Chondrocyte (in vitro differentiated cells): ENCODE data around the gene TGFBR3. TPM values are rescaled to one million over a fixed set of nuclear protein-coding genes. Genes with fewer than 3 reads are reported as not detected.

Source experiments
- DNase-seq: peaks from one replicate; pipeline ENCODE4 v3.0.0; 2021; ENCODE audit warnings: mixed read lengths, low spot score
- H3K27ac Mint-ChIP-seq: one replicate; pipeline ENCODE4 v1.8.0; 2021; ENCODE audit warnings: mild to moderate bottlenecking, moderate library complexity, mixed read lengths; ENCODE audit not compliant: unreplicated experiment
- H3K27me3 Mint-ChIP-seq: 2 replicates; pipeline ENCODE4 v1.8.0; 2021; ENCODE audit warnings: low read depth, mixed read lengths
- H3K36me3 Mint-ChIP-seq: 2 replicates; pipeline ENCODE4 v1.8.0; 2021; ENCODE audit warnings: low read depth, mixed read lengths
- H3K4me1 Mint-ChIP-seq: 2 replicates; pipeline ENCODE4 v1.8.0; 2021; ENCODE audit warnings: low read depth, mild to moderate bottlenecking, mixed read lengths
- H3K4me3 Mint-ChIP-seq: one replicate; pipeline ENCODE4 v1.8.0; 2021; ENCODE audit warnings: mild to moderate bottlenecking, moderate library complexity, mixed read lengths; ENCODE audit not compliant: unreplicated experiment
- H3K9me3 Mint-ChIP-seq: 2 replicates; pipeline ENCODE4 v1.8.0; 2021; ENCODE audit warnings: low read depth, mixed read lengths
- CTCF ChIP-seq: fragments of 200-600 bp; sonication (generic); IDR thresholded peaks from 2 replicates; pipeline ENCODE4 v1.5.0; 2021; ENCODE audit warnings: antibody characterized with exemption, mild to moderate bottlenecking, moderate library complexity
- total RNA-seq: library from RNA; stranded (reverse); gene quantifications from 3 replicates; pipeline ENCODE4 v1.2.1, GENCODE V29; 2021

TGFBR3 gene
- total RNA-seq, 1 donor from 2014 or later: 1.4 TPM

GRCh38 chr1:91821126-91821868 is 64.7 kb downstream of the TGFBR3 start:
- H3K36me3 Mint-ChIP-seq: peaks cover 1% of the 10 kb centered on the region
- no peaks in the 10 kb centered on the region for H3K27me3 Mint-ChIP-seq
- H3K9me3 Mint-ChIP-seq: no peaks in the 10 kb centered on the region
- no peak overlapping the region for H3K4me3 Mint-ChIP-seq
- no peak for TF ChIP-seq CTCF
- no peak for DNase-seq
- H3K27ac Mint-ChIP-seq: no peak overlapping the region
- H3K4me1 Mint-ChIP-seq: peaks cover 18% of the 10 kb centered on the region

GRCh38 chr1:91819038-91819788 is 66.7 kb downstream of the TGFBR3 start:
- peaks cover 18% of the 10 kb centered on the region for H3K4me1 Mint-ChIP-seq
- TF ChIP-seq CTCF: no peak
- DNase-seq: no peak
- H3K9me3 Mint-ChIP-seq: no peaks in the 10 kb centered on the region
- H3K36me3 Mint-ChIP-seq: no peaks in the 10 kb centered on the region
- no peak overlapping the region for H3K27ac Mint-ChIP-seq
- H3K4me3 Mint-ChIP-seq: no peak overlapping the region
- no peaks in the 10 kb centered on the region for H3K27me3 Mint-ChIP-seq

GRCh38 chr1:91818713-91818975 is 67.3 kb downstream of the TGFBR3 start:
- no peaks in the 10 kb centered on the region for H3K9me3 Mint-ChIP-seq
- TF ChIP-seq CTCF: no peak
- DNase-seq: no peak
- no peaks in the 10 kb centered on the region for H3K27me3 Mint-ChIP-seq
- no peak overlapping the region for H3K4me3 Mint-ChIP-seq
- no peak overlapping the region for H3K27ac Mint-ChIP-seq
- no peaks in the 10 kb centered on the region for H3K36me3 Mint-ChIP-seq
- H3K4me1 Mint-ChIP-seq: peaks cover 18% of the 10 kb centered on the region

- Mint-ChIP-seq H3K27me3 (no peaks in the 10 kb centered on the region), H3K27ac (no peak overlapping the region), H3K9me3 (no peaks in the 10 kb centered on the region), H3K4me3 (no peak overlapping the region), H3K4me1 (peaks cover 18% of the 10 kb centered on the region), H3K36me3 (no peaks in the 10 kb centered on the region)
- no peak for TF ChIP-seq CTCF
- DNase-seq: no peak
Measured at GRCh38 chr1:91817211-91817905, 68.6 kb downstream of the TGFBR3 start.

- Mint-ChIP-seq H3K36me3 (no peaks in the 10 kb centered on the region), H3K9me3 (no peaks in the 10 kb centered on the region), H3K4me1 (peaks cover 18% of the 10 kb centered on the region)
Measured at GRCh38 chr1:91816031-91816430, 69.9 kb downstream of the TGFBR3 start.

More at GRCh38 chr1:91816031-91816430, 69.9 kb downstream of the TGFBR3 start:
- Mint-ChIP-seq H3K27me3 (no peaks in the 10 kb centered on the region), H3K4me3 (no peak overlapping the region), H3K27ac (no peak overlapping the region)
- no peak for DNase-seq
- TF ChIP-seq CTCF: no peak
